Measurements from ENCODE around the gene TPP2.

The TPP2 gene

GRCh38 chr13:102697264-102697663 lies 100.5 kb downstream of the TPP2 start:
- no peak for DNase-seq

DNA sequence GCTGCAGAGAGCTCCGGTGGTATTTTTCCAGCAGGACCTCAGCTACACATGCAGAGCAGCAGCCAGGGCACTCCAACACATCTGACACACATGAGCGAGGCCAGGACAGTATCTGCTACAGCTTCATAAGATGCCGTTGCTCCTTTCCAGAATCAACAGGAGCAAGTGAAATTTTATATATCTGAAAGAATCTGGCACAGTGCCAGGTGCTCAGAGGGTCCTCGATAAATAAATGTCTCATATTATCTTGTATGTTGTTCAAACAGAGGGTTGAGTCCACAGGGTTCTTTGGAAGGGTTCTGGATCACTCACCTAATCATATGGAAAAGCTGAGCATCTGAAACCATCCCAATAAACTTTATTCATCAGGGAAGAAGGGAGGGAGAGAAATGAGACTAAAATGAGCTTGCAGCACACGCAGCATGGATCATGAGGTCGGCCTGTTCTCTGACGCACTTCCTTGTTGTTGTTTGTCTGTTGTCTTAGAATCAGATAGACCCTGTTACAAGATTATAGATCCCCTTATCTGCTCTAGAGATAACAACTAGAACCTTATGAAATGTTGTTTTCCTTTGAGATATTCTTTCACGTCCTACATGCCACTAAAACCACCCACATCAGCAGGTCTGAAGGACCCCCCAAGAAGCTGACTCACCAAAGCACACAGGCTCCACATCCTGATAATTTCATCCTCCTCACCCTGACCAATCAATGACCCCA lies 101.3 kb downstream of the TPP2 start:
- DNase-seq, result no peak

DNA sequence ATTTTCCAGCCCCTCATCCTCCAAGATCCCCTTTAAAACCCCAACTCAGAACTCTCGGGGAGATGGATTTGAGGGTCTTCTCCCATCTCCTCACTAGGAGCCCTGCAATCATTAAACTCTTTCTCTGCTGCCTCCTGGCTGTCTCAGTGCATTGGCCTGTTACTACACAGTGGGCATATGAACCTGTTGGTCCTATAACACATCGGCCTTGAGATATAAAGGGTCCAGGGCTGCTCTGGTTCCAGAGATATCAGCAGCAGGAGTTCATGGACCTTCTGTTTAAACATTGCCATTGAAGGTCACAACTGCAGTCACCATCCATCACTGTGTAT lies 101.8 kb downstream of the TPP2 start:
- DNase-seq, result no peak

DNA sequence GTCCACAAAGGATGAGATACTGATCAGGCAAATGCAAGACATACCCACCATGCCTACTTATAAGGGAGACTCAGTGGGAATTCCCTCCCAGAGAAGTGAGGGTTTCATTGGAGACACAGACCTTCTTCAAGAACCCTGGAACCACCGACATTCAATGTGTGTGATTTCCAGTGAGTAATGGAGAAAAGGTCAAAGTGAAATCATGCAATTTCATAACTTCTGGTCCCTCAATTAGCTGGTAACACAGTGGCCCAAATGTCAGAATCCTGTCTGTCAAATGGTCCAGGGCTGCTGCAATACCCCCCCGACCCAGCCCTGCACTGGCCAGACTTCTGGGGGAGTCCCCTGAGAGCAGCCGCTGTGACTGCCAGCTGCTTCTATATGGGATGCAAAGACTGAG lies 102.7 kb downstream of the TPP2 start:
- no peak for DNase-seq

- DNase-seq, result no peak
These were observed 103.6 kb downstream of the TPP2 start for GRCh38 chr13:102700088-102701031.

GRCh38 chr13:102701331-102701730 lies 104.5 kb downstream of the TPP2 start:
- no peak for DNase-seq

DNA sequence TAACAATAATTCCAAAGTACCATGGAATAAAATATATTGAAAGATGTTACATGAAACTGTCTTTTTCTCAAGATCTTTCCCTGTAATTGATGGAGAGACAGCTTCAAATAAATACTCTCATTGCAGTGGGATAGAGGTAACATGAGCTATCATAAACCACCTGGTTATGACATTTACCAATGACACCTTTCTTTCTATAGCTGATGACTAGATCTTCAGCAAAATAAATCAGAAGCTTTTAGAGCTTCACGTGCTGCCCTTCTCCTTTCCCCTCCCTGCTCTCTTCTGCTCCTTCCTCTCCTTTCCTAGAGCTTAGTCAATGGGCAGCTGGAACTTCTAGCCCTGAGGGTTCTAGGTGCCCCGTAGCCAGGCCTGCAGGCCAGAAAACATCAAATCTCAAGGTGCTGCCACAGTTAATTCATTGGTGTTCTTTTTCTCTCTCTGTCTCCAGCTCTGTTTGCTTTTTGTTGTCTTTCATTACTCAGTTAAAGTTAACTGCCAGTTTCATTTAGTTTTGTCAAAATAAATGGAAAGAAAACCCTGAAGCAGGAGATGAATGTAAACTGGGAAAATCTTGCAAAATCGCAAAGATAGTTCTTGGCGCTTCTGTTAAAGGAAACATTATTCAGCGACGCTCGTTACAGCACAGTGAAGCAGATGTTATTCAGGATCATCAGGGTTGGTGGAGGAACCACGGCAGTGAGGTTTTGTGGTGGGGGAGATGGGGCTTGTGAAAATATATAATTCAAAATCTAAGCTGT lies 106.4 kb downstream of the TPP2 start:
- no peak for DNase-seq

GRCh38 chr13:102703726-102704035 lies 106.9 kb downstream of the TPP2 start:
- DNase-seq, result no peak

- no peak for DNase-seq
These were observed 107.7 kb downstream of the TPP2 start for GRCh38 chr13:102704238-102705058.

GRCh38 chr13:102707467-102707866 lies 110.7 kb downstream of the TPP2 start:
- DNase-seq, result no peak

GRCh38 chr13:102708211-102708610 lies 111.4 kb downstream of the TPP2 start:
- no peak for DNase-seq

DNA sequence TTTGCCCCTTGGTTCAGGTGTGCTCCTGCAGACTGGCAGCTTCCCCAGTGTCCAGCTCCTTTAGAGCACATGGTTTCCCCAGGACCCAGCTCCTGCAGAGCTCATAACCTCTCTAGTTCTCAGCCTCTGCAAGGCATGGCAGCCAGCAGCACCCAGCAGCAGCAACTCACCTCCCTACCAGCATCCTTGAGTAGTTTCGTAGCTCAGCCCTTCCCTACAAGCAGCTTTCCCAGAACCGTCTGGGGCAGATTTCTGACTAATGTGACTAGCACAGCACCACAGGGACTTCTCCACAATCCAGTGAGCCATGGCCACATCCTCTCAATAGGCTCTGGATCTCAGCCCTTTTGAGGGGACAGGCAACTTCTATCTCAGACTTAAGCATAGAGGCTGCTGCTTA lies 112.2 kb downstream of the TPP2 start:
- DNase-seq, result no peak

DNA sequence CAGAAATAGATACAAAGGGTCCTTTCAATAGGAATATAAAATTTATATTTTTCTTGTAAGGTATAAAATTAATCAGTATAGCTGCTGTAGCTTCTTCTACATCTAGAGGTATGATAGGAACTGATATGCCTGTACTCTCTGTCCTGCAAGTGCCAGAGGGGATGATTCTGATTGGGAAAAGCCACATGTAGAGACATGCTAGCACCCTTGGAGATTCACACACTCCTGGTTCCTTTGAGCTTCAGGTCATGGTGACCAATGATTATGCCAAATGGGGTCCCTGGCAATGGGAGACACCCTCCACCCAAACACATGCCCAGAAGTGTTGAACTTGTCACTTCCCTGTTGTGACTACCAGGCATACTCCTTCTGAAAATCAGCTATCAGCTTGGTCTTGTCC lies 112.8 kb downstream of the TPP2 start:
- DNase-seq, result no peak

DNA sequence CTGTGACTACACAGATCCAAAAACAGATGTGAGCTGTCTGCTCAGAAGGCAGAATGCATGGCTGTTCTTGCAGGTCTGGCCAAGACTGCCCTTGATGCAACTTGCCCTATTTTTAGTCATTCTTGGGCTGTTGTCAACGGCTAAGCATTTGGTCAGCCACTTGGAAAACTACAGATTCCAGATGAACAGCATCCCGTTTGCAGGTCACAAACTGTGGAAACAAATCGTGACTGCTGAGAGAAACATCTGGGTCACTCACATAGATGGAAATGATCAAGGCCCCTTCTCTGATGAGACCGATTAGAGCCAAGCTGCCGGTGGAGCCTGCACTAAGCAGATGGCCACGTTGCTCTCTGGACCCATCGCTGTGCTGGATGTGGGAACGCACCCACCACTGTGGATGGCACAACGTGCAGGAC lies 113.5 kb downstream of the TPP2 start:
- DNase-seq, result no peak

GRCh38 chr13:102715447-102715846 lies 118.7 kb downstream of the TPP2 start:
- no peak for DNase-seq

DNA sequence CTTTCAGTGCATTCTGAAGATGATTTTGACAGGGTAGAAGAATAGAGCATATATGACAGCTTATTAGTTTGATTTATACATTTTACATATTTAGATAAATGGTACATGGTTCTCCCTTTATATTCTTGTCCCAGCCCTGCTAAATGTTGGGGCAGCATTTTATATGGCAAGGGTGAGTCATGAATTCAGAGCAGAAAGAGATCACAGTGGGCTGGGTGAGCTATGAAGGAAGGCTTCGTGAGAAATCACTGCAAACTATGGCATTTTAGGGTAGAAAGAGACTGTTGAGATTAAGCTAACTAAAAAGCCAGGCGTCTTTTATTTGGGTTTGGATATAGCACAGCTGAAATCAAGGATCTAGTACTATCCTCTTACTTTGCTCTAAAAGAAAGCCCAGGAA lies 122.0 kb downstream of the TPP2 start:
- DNase-seq, result no peak

GRCh38 chr13:102721800-102722231 lies 125.0 kb downstream of the TPP2 start:
- no peak for DNase-seq

GRCh38 chr13:102724923-102725322 lies 128.1 kb downstream of the TPP2 start:
- DNase-seq, result no peak

DNA sequence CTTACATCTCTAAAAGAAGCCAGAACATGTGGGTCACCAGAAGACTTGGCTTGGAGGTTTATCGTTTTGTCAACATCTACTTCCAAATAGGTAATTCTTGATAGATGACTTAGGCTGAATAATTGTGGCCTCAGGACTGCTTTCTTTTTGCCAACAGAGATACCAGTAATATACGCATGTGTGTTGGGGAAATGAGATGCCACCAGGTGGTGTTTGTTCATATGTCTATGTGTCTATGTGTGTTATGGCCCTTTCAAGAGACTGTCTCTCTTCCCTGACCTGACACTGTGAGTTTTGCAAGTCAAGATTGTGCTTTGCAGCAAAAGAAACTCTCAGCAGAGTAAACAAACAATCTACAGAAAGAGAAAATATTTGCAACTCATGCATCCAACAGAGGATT lies 129.6 kb downstream of the TPP2 start:
- DNase-seq, result peak; percentile 46

All from NCI-H524 treated with DMSO at 0.1 percent for 48 hours (cell line).